B cell (primary cell): ENCODE measurements around the gene FYN. TPM values are rescaled to one million over a fixed set of nuclear protein-coding genes. Genes with fewer than 3 reads are reported as not detected.

Experiments used
- ATAC-seq: fragments of 200-7000 bp; cut with Tn5 transposase; one replicate; pipeline ENCODE4 v1.10.0; 2021; ENCODE audit warnings: low read depth, mild to moderate bottlenecking, moderate number of reproducible peaks, moderate library complexity
- CTCF ChIA-PET: fragments of 350-600 bp; sonication (Branson Sonifier 250); formaldehyde crosslinking; loops from one replicate; lab custom pipeline; 2021; ENCODE audit warnings: antibody characterized with exemption, inconsistent platforms; lab: Charles Lee
- POLR2A ChIA-PET: fragments of 350-600 bp; sonication (Branson Sonifier 250); formaldehyde crosslinking; loops from one replicate; lab custom pipeline; 2021; ENCODE audit warnings: antibody characterized with exemption; lab: Charles Lee
- DNase-seq: peaks from one replicate; pipeline ENCODE4 v3.0.0; 2013
- H2AFZ ChIP-seq: 2 replicates; pipeline ENCODE4 v1.6.1; 2012; ENCODE audit warnings: mild to moderate bottlenecking, low read depth, low read length; ENCODE audit not compliant: insufficient read depth, poor library complexity, severe bottlenecking
- H3K27ac ChIP-seq, 2 donors: 1 replicate in 1 of 2; 2 replicates in 1 of 2; pipeline ENCODE4 v1.5.1; 2012 to 2013; ENCODE audit warnings: low read length in 2 of 2, mild to moderate bottlenecking in 2 of 2, moderate library complexity in 1 of 2
- H3K27me3 ChIP-seq, 4 experiments: fragments of 200-600 bp in 1 of 4; sonication (generic) in 1 of 4; replicated peaks in 1 of 4; 1 replicate in 2 of 4; 2 replicates in 2 of 4; pipeline versions ENCODE4 v1.6.1 to v1.7.0; 2013 to 2016; ENCODE audit warnings: low read length in 3 of 4, mild to moderate bottlenecking in 2 of 4, mixed read lengths in 1 of 4, moderate library complexity in 1 of 4; ENCODE audit not compliant: insufficient read depth in 4 of 4, control insufficient read depth in 3 of 4; ENCODE audit errors: control extremely low read depth in 1 of 4
- H3K36me3 ChIP-seq, 2 experiments: replicated peaks in 1 of 2; 1 replicate in 1 of 2; 2 replicates in 1 of 2; pipeline versions ENCODE4 v1.6.1 to v1.7.1; 2013; ENCODE audit warnings: low read length in 1 of 2; ENCODE audit not compliant: insufficient read depth in 2 of 2, control insufficient read depth in 1 of 2; ENCODE audit errors: control extremely low read depth in 1 of 2, extremely low read depth in 1 of 2
- H3K4me1 ChIP-seq, 2 donors: fragments of 200-600 bp in 1 of 2; sonication (generic) in 1 of 2; 1 replicate in 1 of 2; 2 replicates in 1 of 2; pipeline versions ENCODE4 v1.5.1 to v1.6.1; 2013 to 2017; ENCODE audit warnings: low read length in 2 of 2; ENCODE audit not compliant: control insufficient read depth in 2 of 2, insufficient read depth in 2 of 2
- H3K4me2 ChIP-seq: replicated peaks from 2 replicates; pipeline ENCODE3; 2012; ENCODE audit warnings: mild to moderate bottlenecking, low read depth, low read length; ENCODE audit not compliant: poor library complexity, severe bottlenecking
- H3K4me3 ChIP-seq, 5 experiments: fragments of 200-600 bp in 1 of 5; sonication (generic) in 1 of 5; 1 replicate in 3 of 5; 2 replicates in 2 of 5; pipeline versions ENCODE4 v1.5.1 to v1.7.0; 2011 to 2016; ENCODE audit warnings: low read length in 4 of 5, mild to moderate bottlenecking in 4 of 5, low read depth in 2 of 5, control low read depth in 1 of 5, moderate library complexity in 1 of 5; ENCODE audit not compliant: insufficient read depth in 1 of 5; ENCODE audit errors: control extremely low read depth in 1 of 5, extremely low read depth in 1 of 5
- H3K79me2 ChIP-seq: fragments of 200-600 bp; sonication (generic); one replicate; pipeline ENCODE4 v1.6.0; 2016; ENCODE audit warnings: low read length; ENCODE audit not compliant: control insufficient read depth, insufficient read depth
- H3K9ac ChIP-seq: fragments of 200-600 bp; sonication (generic); 2 replicates; pipeline ENCODE4 v1.6.1; 2017; ENCODE audit warnings: mild to moderate bottlenecking, low read length, moderate library complexity
- H3K9me3 ChIP-seq, 3 donors: one replicate each; pipeline versions ENCODE4 v1.6.1 to v1.7.1; 2013; ENCODE audit warnings: low read length in 2 of 3; ENCODE audit not compliant: control insufficient read depth in 2 of 3, insufficient read depth in 1 of 3; ENCODE audit errors: control extremely low read depth in 1 of 3
- H4K20me1 ChIP-seq: 2 replicates; pipeline ENCODE4 v1.6.0; 2012; ENCODE audit warnings: mild to moderate bottlenecking, low read length; ENCODE audit not compliant: insufficient read depth, control insufficient read depth, poor library complexity, severe bottlenecking
- H3K27ac Mint-ChIP-seq: one replicate; pipeline ENCODE4 v1.8.0; 2021; ENCODE audit warnings: mixed read lengths
- H3K27me3 Mint-ChIP-seq: one replicate; pipeline ENCODE4 v1.8.0; 2021; ENCODE audit warnings: mixed read lengths
- H3K4me1 Mint-ChIP-seq: one replicate; pipeline ENCODE4 v1.8.0; 2021; ENCODE audit warnings: mixed read lengths
- H3K4me3 Mint-ChIP-seq: one replicate; pipeline ENCODE4 v1.8.0; 2021; ENCODE audit warnings: mixed read lengths
- H3K9me3 Mint-ChIP-seq: one replicate; pipeline ENCODE4 v1.8.0; 2022; ENCODE audit warnings: mixed read lengths; ENCODE audit not compliant: insufficient read depth
- EZH2 ChIP-seq: IDR thresholded peaks from 2 replicates; pipeline ENCODE4 v1.6.1; 2012; ENCODE audit warnings: borderline replicate concordance, low read depth, mild to moderate bottlenecking, moderate library complexity, low read length; ENCODE audit not compliant: insufficient read depth, poor library complexity, severe bottlenecking
- WGBS: methylation state at CpG from one replicate; pipeline ENCODE4 v1.1.5; 2013; ENCODE audit warnings: missing lambda C conversion rate; ENCODE audit not compliant: insufficient coverage; 5-methylcytosine and 5-hydroxymethylcytosine counted together
- intact Hi-C: fragments of 100-400 bp; cut with micrococcal nuclease; formaldehyde crosslinking; loops from one replicate; pipeline ENCODE4 v1.10.0; 2022
- polyA plus RNA-seq: library from polyadenylated mRNA; depleted of rRNA; stranded (reverse); fragments of >200 nt; gene quantifications from 2 replicates; pipeline ENCODE4 v1.2.3, GENCODE V29; 2012
- total RNA-seq, 2 donors: library from RNA; stranded (reverse); fragments of 120-200 nt in 1 of 2; gene quantifications; 1 replicate in 1 of 2; 2 replicates in 1 of 2; pipeline versions ENCODE4 v1.2.3 to v1.2.4, GENCODE V29; 2013 to 2022
- TF ChIP-seq, protein P1 (sequence below): fragments of 200-600 bp; IDR thresholded peaks from one replicate; pipeline ENCODE4 v1.8.0; 2022; ENCODE audit warnings: antibody characterized with exemption, mild to moderate bottlenecking

Gene FYN
- total and polyA plus RNA-seq, 2 donors (not counting 1 experiment from before 2014, with no cell fraction given), result 54.1 to 94.0 TPM

DNA sequence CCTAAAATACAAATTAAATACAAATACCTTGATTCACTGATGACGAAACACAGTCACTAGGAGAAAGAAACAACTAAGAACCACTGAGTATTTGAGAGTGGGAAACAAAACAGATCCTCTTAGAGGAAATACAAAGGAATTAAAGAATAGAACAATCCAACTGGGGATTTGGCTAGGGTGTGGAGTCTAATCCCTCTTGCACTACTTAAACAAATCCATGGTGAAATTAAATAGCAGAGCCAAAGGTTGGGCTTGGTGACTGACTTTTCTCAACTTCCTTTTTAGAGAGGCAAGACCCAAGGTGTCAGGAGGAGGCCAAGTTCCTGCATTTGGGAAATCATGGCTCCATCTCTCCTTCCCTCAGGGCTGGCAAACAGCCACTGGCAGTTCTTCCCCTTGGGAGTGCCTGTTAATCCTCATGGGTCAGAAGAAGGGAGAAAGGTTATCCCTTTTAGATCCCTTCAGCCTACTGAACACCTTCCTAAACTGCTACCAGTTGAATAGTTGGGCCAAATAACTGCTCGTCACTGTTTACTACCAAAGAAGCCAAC is 166.3 kb downstream of the FYN start:
- intact Hi-C loops, result no loop called here
- Histone ChIP-seq H3K79me2 (no peaks in the 10 kb centered on the region), H3K4me3 (no peak overlapping the region), H3K27ac (no peak overlapping the region), H3K27me3 (no peaks in the 10 kb centered on the region), H3K9ac (no peak overlapping the region), H4K20me1 (no peaks in the 10 kb centered on the region), H3K4me1 (peaks cover 3 to 5% of the 10 kb centered on the region in 2 donors), H3K36me3 (peaks cover 10 to 24% of the 10 kb centered on the region in 2 experiments), H2AFZ (no peak overlapping the region), H3K9me3 (no peaks in the 10 kb centered on the region), H3K4me2 (no peak overlapping the region)
- TF ChIP-seq EZH2, result no peak
- TF ChIP-seq, protein P1, sequence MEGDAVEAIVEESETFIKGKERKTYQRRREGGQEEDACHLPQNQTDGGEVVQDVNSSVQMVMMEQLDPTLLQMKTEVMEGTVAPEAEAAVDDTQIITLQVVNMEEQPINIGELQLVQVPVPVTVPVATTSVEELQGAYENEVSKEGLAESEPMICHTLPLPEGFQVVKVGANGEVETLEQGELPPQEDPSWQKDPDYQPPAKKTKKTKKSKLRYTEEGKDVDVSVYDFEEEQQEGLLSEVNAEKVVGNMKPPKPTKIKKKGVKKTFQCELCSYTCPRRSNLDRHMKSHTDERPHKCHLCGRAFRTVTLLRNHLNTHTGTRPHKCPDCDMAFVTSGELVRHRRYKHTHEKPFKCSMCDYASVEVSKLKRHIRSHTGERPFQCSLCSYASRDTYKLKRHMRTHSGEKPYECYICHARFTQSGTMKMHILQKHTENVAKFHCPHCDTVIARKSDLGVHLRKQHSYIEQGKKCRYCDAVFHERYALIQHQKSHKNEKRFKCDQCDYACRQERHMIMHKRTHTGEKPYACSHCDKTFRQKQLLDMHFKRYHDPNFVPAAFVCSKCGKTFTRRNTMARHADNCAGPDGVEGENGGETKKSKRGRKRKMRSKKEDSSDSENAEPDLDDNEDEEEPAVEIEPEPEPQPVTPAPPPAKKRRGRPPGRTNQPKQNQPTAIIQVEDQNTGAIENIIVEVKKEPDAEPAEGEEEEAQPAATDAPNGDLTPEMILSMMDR, result no peak
- Mint-ChIP-seq H3K4me3 (no peak overlapping the region), H3K27ac (no peak overlapping the region), H3K9me3 (no peaks in the 10 kb centered on the region), H3K4me1 (no peaks in the 10 kb centered on the region), H3K27me3 (no peaks in the 10 kb centered on the region)
- ChIA-PET CTCF (interaction anchor here (4.8 kb wide), 1 partner anchor 291 kb away, joined by 112 read pairs; no protein-coding TSS in a partner anchor), POLR2A (no interaction called here)
- ATAC-seq (no peak), DNase-seq (no peak)
- WGBS, result no CpG with 5 or more reads among the region's 2 CpGs

DNA sequence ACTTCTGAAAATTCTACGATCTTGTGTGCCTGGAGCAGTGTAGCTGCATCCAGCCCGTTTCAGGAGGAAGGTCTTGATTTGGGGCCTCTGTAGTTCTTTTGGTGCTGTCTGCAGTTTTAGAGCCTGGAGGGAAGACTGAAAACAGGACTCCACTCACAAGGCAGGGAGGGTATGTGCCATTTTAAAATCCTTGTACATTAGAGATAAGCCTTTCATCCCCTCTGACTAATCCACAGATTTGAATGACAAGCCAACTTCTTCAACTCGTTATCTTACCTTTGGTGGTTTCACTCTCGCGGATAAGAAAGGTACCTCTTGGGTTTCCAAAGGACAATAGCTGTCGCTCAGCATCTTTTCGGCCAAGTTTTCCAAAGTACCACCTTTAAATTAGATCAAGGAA is 169.5 kb downstream of the FYN start:
- Histone ChIP-seq H3K27ac (no peak overlapping the region), H3K9ac (no peak overlapping the region), H2AFZ (no peak overlapping the region), H3K27me3 (no peaks in the 10 kb centered on the region), H3K36me3 (peaks cover 14 to 38% of the 10 kb centered on the region in 2 experiments), H3K9me3 (no peaks in the 10 kb centered on the region), H3K79me2 (no peaks in the 10 kb centered on the region), H4K20me1 (no peaks in the 10 kb centered on the region), H3K4me1 (no peaks in the 10 kb centered on the region), H3K4me3 (no peak overlapping the region), H3K4me2 (no peak overlapping the region)
- Mint-ChIP-seq H3K27ac (no peak overlapping the region), H3K27me3 (no peaks in the 10 kb centered on the region), H3K4me3 (no peak overlapping the region), H3K4me1 (no peaks in the 10 kb centered on the region), H3K9me3 (no peaks in the 10 kb centered on the region)
- DNase-seq (no peak), ATAC-seq (no peak)
- ChIA-PET POLR2A (no interaction called here), CTCF (interaction anchor here (1.0 to 1.3 kb wide), 3 partner anchors 293 to 459 kb away, joined by 3 to 4 read pairs (median 3); no protein-coding TSS in a partner anchor)
- intact Hi-C loops, result no loop called here
- no CpG with 5 or more reads among the region's 7 CpGs for WGBS
- TF ChIP-seq EZH2, result no peak
- TF ChIP-seq, protein P1, result no peak
